Natural killer cell (primary cell): ENCODE measurements around the gene CTSZ. TPM values are rescaled to one million over a fixed set of nuclear protein-coding genes. Genes with fewer than 3 reads are reported as not detected.

ENCODE experiments used
- ATAC-seq, 3 donors: fragments of 150-1000 bp in 2 of 3; fragments of 200-7000 bp in 1 of 3; cut with Tn5 transposase; 1 replicate in 1 of 3; 2 replicates in 2 of 3; pipeline ENCODE4 v1.10.0; 2021; ENCODE audit warnings: mild to moderate bottlenecking in 2 of 3, moderate library complexity in 2 of 3
- DNase-seq, 2 donors: peaks; one replicate each; pipeline versions ENCODE4 v3.0.0 to v3.0.0-alpha.2; 2013 to 2021; ENCODE audit warnings: mixed read lengths in 1 of 2
- H3K27ac ChIP-seq: one replicate; pipeline ENCODE4 v1.5.1; 2013; ENCODE audit warnings: mild to moderate bottlenecking, low read length
- H3K27me3 ChIP-seq: one replicate; pipeline ENCODE4 v1.6.1; 2013; ENCODE audit warnings: low read length; ENCODE audit not compliant: control insufficient read depth, insufficient read depth
- H3K36me3 ChIP-seq: one replicate; pipeline ENCODE4 v1.6.1; 2013; ENCODE audit warnings: low read length; ENCODE audit not compliant: control insufficient read depth, insufficient read depth
- H3K4me1 ChIP-seq: one replicate; pipeline ENCODE4 v1.6.1; 2013; ENCODE audit warnings: low read length; ENCODE audit not compliant: control insufficient read depth, insufficient read depth
- H3K4me3 ChIP-seq: one replicate; pipeline ENCODE4 v1.5.1; 2013; ENCODE audit warnings: low read length
- H3K9me3 ChIP-seq: one replicate; pipeline ENCODE4 v1.6.1; 2013; ENCODE audit warnings: low read length; ENCODE audit not compliant: control insufficient read depth, insufficient read depth
- H3K27ac Mint-ChIP-seq, 2 donors: one replicate each; pipeline ENCODE4 v1.8.0; 2022; ENCODE audit warnings: mild to moderate bottlenecking in 2 of 2, mixed read lengths in 2 of 2, moderate library complexity in 1 of 2
- H3K27me3 Mint-ChIP-seq, 2 donors: one replicate each; pipeline ENCODE4 v1.8.0; 2022; ENCODE audit warnings: low read depth in 2 of 2, mixed read lengths in 2 of 2
- H3K36me3 Mint-ChIP-seq: one replicate; pipeline ENCODE4 v1.8.0; 2022; ENCODE audit warnings: mixed read lengths
- H3K4me1 Mint-ChIP-seq, 2 donors: one replicate each; pipeline ENCODE4 v1.8.0; 2022; ENCODE audit warnings: mixed read lengths in 2 of 2
- H3K4me3 Mint-ChIP-seq: one replicate; pipeline ENCODE4 v1.8.0; 2022; ENCODE audit warnings: mild to moderate bottlenecking, moderate library complexity, mixed read lengths
- H3K9me3 Mint-ChIP-seq, 2 donors: one replicate each; pipeline ENCODE4 v1.8.0; 2022; ENCODE audit warnings: mixed read lengths in 2 of 2
- CTCF ChIP-seq: fragments of 200-600 bp; IDR thresholded peaks from one replicate; pipeline ENCODE4 v1.8.0; 2022; ENCODE audit warnings: antibody characterized with exemption
- WGBS: methylation state at CpG from one replicate; pipeline ENCODE4 v1.1.7; 2013; ENCODE audit warnings: missing lambda C conversion rate; ENCODE audit not compliant: insufficient coverage; 5-methylcytosine and 5-hydroxymethylcytosine counted together
- intact Hi-C: fragments of 100-400 bp; cut with micrococcal nuclease; formaldehyde crosslinking; loops from one replicate; pipeline ENCODE4 v1.14.2; 2022
- total RNA-seq, 4 donors: library from RNA; stranded (reverse); fragments of 120-200 nt in 1 of 4; gene quantifications; one replicate each; pipeline versions ENCODE4 v1.2.3 to v1.2.4, GENCODE V29; 2013 to 2022

CTSZ gene
- total RNA-seq, 3 donors from 2014 or later (not counting 1 experiment from before 2014, with no cell fraction given), result 30.5 to 52.5 (median 42.3) TPM

GRCh38 chr20:59050437-59050836 is 43.4 kb upstream of the CTSZ start:
- no peak for ATAC-seq
- Histone ChIP-seq H3K4me3 (no peak overlapping the region), H3K9me3 (no peaks in the 10 kb centered on the region), H3K4me1 (no peaks in the 10 kb centered on the region), H3K27me3 (peaks cover 8% of the 10 kb centered on the region), H3K36me3 (no peaks in the 10 kb centered on the region), H3K27ac (no peak overlapping the region)
- DNase-seq, result no peak
- Mint-ChIP-seq H3K4me3 (no peak overlapping the region), H3K9me3 (no peaks in the 10 kb centered on the region), H3K27me3 (peaks cover 20 to 49% of the 10 kb centered on the region in 2 donors), H3K36me3 (no peaks in the 10 kb centered on the region), H3K27ac (no peak overlapping the region), H3K4me1 (no peaks in the 10 kb centered on the region)
- no peak for TF ChIP-seq CTCF
- intact Hi-C loops, result no loop called here
- WGBS, result 89% methylated on average over 1 of the region's 1 CpG

GRCh38 chr20:59048681-59049030 is 41.6 kb upstream of the CTSZ start:
- no peak for ATAC-seq
- Histone ChIP-seq H3K9me3 (no peaks in the 10 kb centered on the region), H3K27ac (no peak overlapping the region), H3K4me1 (peaks cover 3% of the 10 kb centered on the region), H3K4me3 (no peak overlapping the region), H3K27me3 (peaks cover 8% of the 10 kb centered on the region), H3K36me3 (no peaks in the 10 kb centered on the region)
- H3K27ac Mint-ChIP-seq, result no peak overlapping the region
- peaks cover 16 to 38% of the 10 kb centered on the region in 2 donors for H3K27me3 Mint-ChIP-seq
- peaks cover 5 to 8% of the 10 kb centered on the region in 2 donors for H3K4me1 Mint-ChIP-seq
- TF ChIP-seq CTCF, result no peak
- intact Hi-C loops, result no loop called here
- WGBS, result 92% methylated on average over 2 of the region's 2 CpGs
- no peaks in the 10 kb centered on the region for H3K9me3 Mint-ChIP-seq
- no peak for DNase-seq
- no peaks in the 10 kb centered on the region for H3K36me3 Mint-ChIP-seq
- no peak overlapping the region for H3K4me3 Mint-ChIP-seq

DNA sequence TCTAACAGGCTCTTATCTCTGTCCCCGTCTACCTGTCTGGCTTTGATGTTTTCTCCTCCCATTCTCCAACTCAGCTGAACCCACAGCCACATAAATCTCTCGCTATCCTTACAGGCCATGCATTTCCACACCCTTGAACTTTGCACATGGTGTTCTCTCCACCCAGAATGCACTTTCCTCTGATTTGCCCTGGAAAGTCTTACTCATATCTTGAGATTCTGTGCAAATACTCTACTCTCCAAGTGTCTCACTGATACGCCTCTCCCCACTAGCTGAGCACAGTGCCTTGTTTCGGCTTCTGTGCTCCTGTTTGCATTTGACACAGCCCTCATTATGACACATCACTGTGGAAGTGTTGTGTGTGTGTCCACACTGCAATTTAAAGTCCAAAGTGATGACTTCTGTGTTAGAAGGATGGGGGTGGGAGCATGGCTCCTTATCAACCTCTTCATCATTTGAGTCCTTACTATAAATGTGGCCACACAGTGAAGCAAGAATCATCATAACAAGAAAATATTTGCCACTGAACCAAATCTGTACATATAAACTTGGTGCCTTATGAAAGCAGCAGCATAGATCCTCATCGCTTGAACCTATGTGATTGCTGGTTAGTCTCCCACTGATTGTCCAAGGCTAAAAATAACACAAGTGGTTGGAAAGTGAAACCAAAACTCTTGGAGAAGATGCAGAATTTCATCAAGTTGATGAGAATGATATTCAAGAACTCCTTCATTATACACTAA is 41.1 kb upstream of the CTSZ start:
- H3K27me3 Mint-ChIP-seq, result peaks cover 12 to 33% of the 10 kb centered on the region in 2 donors
- no peak overlapping the region for H3K4me3 Mint-ChIP-seq
- no peaks in the 10 kb centered on the region for H3K9me3 Mint-ChIP-seq
- Histone ChIP-seq H3K9me3 (no peaks in the 10 kb centered on the region), H3K4me3 (no peak overlapping the region), H3K27ac (no peak overlapping the region), H3K4me1 (peaks cover 8% of the 10 kb centered on the region), H3K36me3 (no peaks in the 10 kb centered on the region), H3K27me3 (peaks cover 8% of the 10 kb centered on the region)
- H3K36me3 Mint-ChIP-seq, result no peaks in the 10 kb centered on the region
- peaks cover 11 to 13% of the 10 kb centered on the region in 2 donors for H3K4me1 Mint-ChIP-seq
- intact Hi-C loops, result no loop called here
- no peak for TF ChIP-seq CTCF
- DNase-seq (no peak), ATAC-seq (no peak)
- 88% methylated on average over 4 of the region's 5 CpGs for whole genome bisulfite sequencing
- H3K27ac Mint-ChIP-seq, result no peak overlapping the region

DNA sequence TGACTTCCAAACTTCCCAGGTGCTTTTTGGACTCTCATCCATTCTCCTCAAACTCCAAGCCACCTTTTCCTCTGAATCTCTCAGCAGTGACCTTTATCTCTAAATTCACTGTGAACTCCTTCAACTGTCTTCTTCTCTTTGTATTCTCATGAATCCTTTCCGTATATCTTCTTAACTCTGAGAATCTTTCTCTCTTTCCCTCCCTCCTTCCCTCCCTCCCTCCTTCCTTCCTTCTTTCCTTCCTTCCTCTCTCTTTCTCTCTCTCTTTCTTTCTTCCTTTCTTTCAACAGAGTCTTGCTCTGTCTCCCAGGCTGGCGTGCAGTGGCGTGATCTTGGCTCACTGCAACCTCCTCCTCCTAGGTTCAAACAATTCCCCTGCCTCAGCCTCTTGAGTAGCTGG is 39.8 kb upstream of the CTSZ start:
- H3K27me3 Mint-ChIP-seq, result peaks cover 10 to 23% of the 10 kb centered on the region in 2 donors
- no peaks in the 10 kb centered on the region for H3K9me3 Mint-ChIP-seq
- DNase-seq, result no peak
- WGBS, result 94% methylated on average over 3 of the region's 3 CpGs
- ATAC-seq, result no peak
- TF ChIP-seq CTCF, result no peak
- no peaks in the 10 kb centered on the region for H3K9me3 ChIP-seq
- H3K4me1 ChIP-seq, result peaks cover 15% of the 10 kb centered on the region
- intact Hi-C loops, result no loop called here
- no peak overlapping the region for H3K27ac Mint-ChIP-seq
- H3K27me3 ChIP-seq, result peaks cover 4% of the 10 kb centered on the region
- no peak overlapping the region for H3K4me3 Mint-ChIP-seq
- H3K27ac ChIP-seq, result no peak overlapping the region
- H3K4me1 Mint-ChIP-seq, result peaks cover 11 to 14% of the 10 kb centered on the region in 2 donors
- no peak overlapping the region for H3K4me3 ChIP-seq
- H3K36me3 Mint-ChIP-seq, result no peaks in the 10 kb centered on the region
- no peaks in the 10 kb centered on the region for H3K36me3 ChIP-seq
